K562 (cell line): ENCODE measurements around the gene CSKMT. TPM values are rescaled to one million over a fixed set of nuclear protein-coding genes. Genes with fewer than 3 reads are reported as not detected.

Experiments
- ATF1 ChIP-seq, 2 experiments: fragments of 450-650 bp in 1 of 2; IDR thresholded peaks; 2 replicates each; pipeline ENCODE4 v1.6.1; 2016; ENCODE audit warnings: missing compliant biosample characterization in 1 of 2, missing genetic modification characterization in 1 of 2
- CTBP1 ChIP-seq: fragments of 450-650 bp; IDR thresholded peaks from 2 replicates; pipeline ENCODE4 v1.6.1; 2016; ENCODE audit warnings: borderline replicate concordance
- NR2C2 ChIP-seq, 2 experiments: fragments of 200-800 bp in 1 of 2; sonication (Bioruptor generic) in 1 of 2; sonication (generic) in 1 of 2; formaldehyde crosslinking in 1 of 2; IDR thresholded peaks; 2 replicates each; pipeline versions ENCODE4 v1.6.1 to v1.8.0; 2016 to 2022; ENCODE audit warnings: mild to moderate bottlenecking in 1 of 2, missing compliant biosample characterization in 1 of 2, missing genetic modification characterization in 1 of 2, missing genetic modification reagents in 1 of 2
- PRMT5 ChIP-seq: sonication (generic); formaldehyde crosslinking; IDR thresholded peaks from 2 replicates; pipeline ENCODE4 v1.5.0; 2020; ENCODE audit warnings: missing genetic modification reagents
- TCF15 ChIP-seq: fragments of 250-450 bp; sonication (Bioruptor Pico); IDR thresholded peaks from 2 replicates; pipeline ENCODE4 v1.8.0; 2022; ENCODE audit warnings: moderate library complexity, mild to moderate bottlenecking, inconsistent platforms
- TSC22D4 ChIP-seq: fragments of 450-650 bp; IDR thresholded peaks from 2 replicates; pipeline ENCODE4 v1.6.1; 2016; ENCODE audit warnings: missing genetic modification characterization, missing biosample characterization, control low read depth
- ZBTB17 ChIP-seq: fragments of 450-650 bp; formaldehyde crosslinking; IDR thresholded peaks from 2 replicates; pipeline ENCODE4 v1.4.0; 2020; ENCODE audit warnings: mild to moderate bottlenecking
- ZNF766 ChIP-seq: fragments of 200-800 bp; sonication (Bioruptor generic); conservative IDR thresholded peaks from 2 replicates; pipeline ENCODE4 v1.6.1; 2016; ENCODE audit warnings: missing genetic modification characterization, missing compliant biosample characterization
- polyA plus RNA-seq, 8 experiments: library from polyadenylated mRNA; depleted of rRNA in 4 of 8; stranded (reverse) in 5 of 8; unstranded in 3 of 8; fragments of >200 nt; fragmentation: Nextera tagmentation in 2 of 8; fragmentation: Illumina TruSeq in 1 of 8; extraction: Ambion mirVana in 2 of 8; extraction: Trizol in 1 of 8; gene quantifications; 2 replicates each; pipeline versions ENCODE4 v1.2.1 to v1.2.3, GENCODE V29; 2011 to 2014; ENCODE audit warnings: inconsistent platforms in 1 of 8, missing spikeins in 1 of 8
- total RNA-seq, 7 experiments: library from RNA; depleted of rRNA in 6 of 7; stranded (reverse); fragments of >200 nt in 6 of 7; fragmentation: Illumina TruSeq in 2 of 7; extraction: Trizol in 2 of 7; gene quantifications; 2 replicates each; pipeline versions ENCODE4 v1.2.1 to v1.2.3, GENCODE V29; 2011 to 2021; ENCODE audit warnings: low replicate concordance in 1 of 7
- TF ChIP-seq, protein P1 (sequence below), 2 experiments: fragments of 450-650 bp in 1 of 2; sonication (generic) in 1 of 2; formaldehyde crosslinking in 1 of 2; IDR thresholded peaks; 2 replicates each; pipeline versions ENCODE4 v1.7.1 to v1.9.0; 2016 to 2022; ENCODE audit warnings: inconsistent platforms in 1 of 2, mild to moderate bottlenecking in 1 of 2, missing genetic modification reagents in 1 of 2
- TF ChIP-seq, protein P2 (sequence below): fragments of 250-450 bp; sonication (Bioruptor Pico); IDR thresholded peaks from 2 replicates; pipeline ENCODE4 v1.9.0; 2021; ENCODE audit warnings: mild to moderate bottlenecking, inconsistent platforms
- TF ChIP-seq, protein P3 (sequence below): sonication (generic); formaldehyde crosslinking; IDR thresholded peaks from 2 replicates; pipeline ENCODE4 v1.8.0; 2022; ENCODE audit warnings: missing genetic modification reagents, mild to moderate bottlenecking, moderate library complexity, borderline replicate concordance

The CSKMT gene
- total and polyA plus RNA-seq, 9 of the 15 experiments (the other 6 are each of a cell fraction or from before 2014, with no cell fraction given), result 10.3 to 108 (median 27.2) TPM

DNA sequence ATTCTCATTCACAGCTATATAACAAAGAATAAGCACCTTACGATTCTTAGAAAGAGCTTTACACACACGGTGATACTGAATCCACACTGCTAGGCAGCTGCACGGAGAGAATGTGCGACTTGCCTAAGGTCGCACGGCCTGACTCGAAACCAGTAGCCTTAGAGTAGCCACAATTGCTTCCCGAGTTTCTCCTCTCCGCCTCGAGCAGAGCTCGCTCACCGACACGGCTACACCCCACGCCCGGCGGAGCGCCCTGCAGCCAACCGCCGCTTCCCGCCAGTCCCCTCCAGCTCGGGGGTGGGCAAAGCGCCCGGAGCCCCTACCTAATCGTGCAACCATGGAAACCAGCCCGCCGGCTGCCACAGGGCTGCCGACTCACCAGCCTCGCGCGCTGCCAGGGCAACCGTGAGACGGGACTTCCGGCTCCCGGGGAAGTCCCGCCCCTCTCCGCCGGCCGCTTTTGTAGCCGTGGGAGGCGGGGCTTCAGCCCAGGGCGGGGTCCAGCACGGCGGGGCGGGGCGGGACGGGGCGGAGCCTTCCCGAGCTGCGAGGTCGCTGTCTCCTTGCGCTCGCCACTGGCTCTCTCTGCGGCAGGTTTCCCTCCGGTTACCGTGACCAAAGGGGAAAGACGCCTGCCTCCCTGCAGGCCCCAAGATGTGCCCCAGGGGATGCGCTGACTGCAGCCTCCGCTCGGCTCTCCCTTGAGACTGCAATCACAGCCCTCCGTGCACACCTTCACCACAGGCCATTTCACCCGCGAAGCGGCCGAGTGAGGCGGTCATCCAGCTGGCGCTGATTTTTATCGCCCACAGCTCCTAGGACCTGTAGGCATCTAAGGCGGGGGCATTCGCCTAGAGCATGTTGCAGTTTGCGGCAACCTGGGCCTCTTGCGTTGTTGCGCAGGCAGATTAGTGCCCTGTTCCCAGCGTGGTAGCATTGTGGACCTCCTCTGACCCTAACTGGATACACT is 41.1 kb downstream of the CSKMT start (continued):
- TF ChIP-seq, protein P1, sequence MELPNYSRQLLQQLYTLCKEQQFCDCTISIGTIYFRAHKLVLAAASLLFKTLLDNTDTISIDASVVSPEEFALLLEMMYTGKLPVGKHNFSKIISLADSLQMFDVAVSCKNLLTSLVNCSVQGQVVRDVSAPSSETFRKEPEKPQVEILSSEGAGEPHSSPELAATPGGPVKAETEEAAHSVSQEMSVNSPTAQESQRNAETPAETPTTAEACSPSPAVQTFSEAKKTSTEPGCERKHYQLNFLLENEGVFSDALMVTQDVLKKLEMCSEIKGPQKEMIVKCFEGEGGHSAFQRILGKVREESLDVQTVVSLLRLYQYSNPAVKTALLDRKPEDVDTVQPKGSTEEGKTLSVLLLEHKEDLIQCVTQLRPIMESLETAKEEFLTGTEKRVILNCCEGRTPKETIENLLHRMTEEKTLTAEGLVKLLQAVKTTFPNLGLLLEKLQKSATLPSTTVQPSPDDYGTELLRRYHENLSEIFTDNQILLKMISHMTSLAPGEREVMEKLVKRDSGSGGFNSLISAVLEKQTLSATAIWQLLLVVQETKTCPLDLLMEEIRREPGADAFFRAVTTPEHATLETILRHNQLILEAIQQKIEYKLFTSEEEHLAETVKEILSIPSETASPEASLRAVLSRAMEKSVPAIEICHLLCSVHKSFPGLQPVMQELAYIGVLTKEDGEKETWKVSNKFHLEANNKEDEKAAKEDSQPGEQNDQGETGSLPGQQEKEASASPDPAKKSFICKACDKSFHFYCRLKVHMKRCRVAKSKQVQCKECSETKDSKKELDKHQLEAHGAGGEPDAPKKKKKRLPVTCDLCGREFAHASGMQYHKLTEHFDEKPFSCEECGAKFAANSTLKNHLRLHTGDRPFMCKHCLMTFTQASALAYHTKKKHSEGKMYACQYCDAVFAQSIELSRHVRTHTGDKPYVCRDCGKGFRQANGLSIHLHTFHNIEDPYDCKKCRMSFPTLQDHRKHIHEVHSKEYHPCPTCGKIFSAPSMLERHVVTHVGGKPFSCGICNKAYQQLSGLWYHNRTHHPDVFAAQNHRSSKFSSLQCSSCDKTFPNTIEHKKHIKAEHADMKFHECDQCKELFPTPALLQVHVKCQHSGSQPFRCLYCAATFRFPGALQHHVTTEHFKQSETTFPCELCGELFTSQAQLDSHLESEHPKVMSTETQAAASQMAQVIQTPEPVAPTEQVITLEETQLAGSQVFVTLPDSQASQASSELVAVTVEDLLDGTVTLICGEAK (IDR thresholded peaks at IDR 0.05), result peak; percentile 88
- TF ChIP-seq, protein P1 (CRISPR knock-in tag; IDR thresholded peaks at IDR 0.05), result no peak
- TF ChIP-seq TCF15 (CRISPR knock-in tag) (no peak), ZNF766 (CRISPR knock-in tag) (no peak), CTBP1 (peak; percentile 64), PRMT5 (CRISPR knock-in tag) (no peak), ATF1 (CRISPR knock-in tag; IDR thresholded peaks at IDR 0.05) (no peak), ATF1 (tag; IDR thresholded peaks at IDR 0.05) (peak; percentile 39; the same call in 1 of the 2 replicates), ZBTB17 (CRISPR knock-in tag) (0 out of 2 replicates have a peak, but pooled peaks have one; percentile 70), TSC22D4 (tag) (no peak), NR2C2 (CRISPR knock-in tag; IDR thresholded peaks at IDR 0.05) (0 out of 2 replicates have a peak, but pooled peaks have one; percentile 23), NR2C2 (tag; IDR thresholded peaks at IDR 0.05) (no peak)
- TF ChIP-seq, protein P2, sequence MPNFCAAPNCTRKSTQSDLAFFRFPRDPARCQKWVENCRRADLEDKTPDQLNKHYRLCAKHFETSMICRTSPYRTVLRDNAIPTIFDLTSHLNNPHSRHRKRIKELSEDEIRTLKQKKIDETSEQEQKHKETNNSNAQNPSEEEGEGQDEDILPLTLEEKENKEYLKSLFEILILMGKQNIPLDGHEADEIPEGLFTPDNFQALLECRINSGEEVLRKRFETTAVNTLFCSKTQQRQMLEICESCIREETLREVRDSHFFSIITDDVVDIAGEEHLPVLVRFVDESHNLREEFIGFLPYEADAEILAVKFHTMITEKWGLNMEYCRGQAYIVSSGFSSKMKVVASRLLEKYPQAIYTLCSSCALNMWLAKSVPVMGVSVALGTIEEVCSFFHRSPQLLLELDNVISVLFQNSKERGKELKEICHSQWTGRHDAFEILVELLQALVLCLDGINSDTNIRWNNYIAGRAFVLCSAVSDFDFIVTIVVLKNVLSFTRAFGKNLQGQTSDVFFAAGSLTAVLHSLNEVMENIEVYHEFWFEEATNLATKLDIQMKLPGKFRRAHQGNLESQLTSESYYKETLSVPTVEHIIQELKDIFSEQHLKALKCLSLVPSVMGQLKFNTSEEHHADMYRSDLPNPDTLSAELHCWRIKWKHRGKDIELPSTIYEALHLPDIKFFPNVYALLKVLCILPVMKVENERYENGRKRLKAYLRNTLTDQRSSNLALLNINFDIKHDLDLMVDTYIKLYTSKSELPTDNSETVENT (CRISPR knock-in tag), result no peak
- TF ChIP-seq, protein P3, sequence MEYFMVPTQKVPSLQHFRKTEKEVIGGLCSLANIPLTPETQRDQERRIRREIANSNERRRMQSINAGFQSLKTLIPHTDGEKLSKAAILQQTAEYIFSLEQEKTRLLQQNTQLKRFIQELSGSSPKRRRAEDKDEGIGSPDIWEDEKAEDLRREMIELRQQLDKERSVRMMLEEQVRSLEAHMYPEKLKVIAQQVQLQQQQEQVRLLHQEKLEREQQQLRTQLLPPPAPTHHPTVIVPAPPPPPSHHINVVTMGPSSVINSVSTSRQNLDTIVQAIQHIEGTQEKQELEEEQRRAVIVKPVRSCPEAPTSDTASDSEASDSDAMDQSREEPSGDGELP, result peak; percentile 98
